Stomach smooth muscle (tissue), 2 donors: ENCODE measurements around the gene QDPR.
"Not testable (repeated sequence)": the region's sequence is repeated elsewhere in the genome, so short reads cannot be mapped to it uniquely, and the experiment has no call there.

Source experiments
- H3K27ac ChIP-seq: one replicate; pipeline ENCODE4 v1.7.0; 2013; ENCODE audit warnings: mild to moderate bottlenecking, low read length, inconsistent platforms
- H3K27me3 ChIP-seq, 2 donors: one replicate each; pipeline ENCODE4 v1.7.0; 2013; ENCODE audit warnings: low read length in 2 of 2; ENCODE audit not compliant: insufficient read depth in 2 of 2, control insufficient read depth in 1 of 2
- H3K36me3 ChIP-seq, 2 donors: one replicate each; pipeline ENCODE4 v1.7.0; 2013; ENCODE audit warnings: low read length in 2 of 2; ENCODE audit not compliant: control insufficient read depth in 2 of 2, insufficient read depth in 2 of 2
- H3K4me1 ChIP-seq: one replicate; pipeline ENCODE4 v1.7.0; 2013; ENCODE audit warnings: low read length; ENCODE audit not compliant: control insufficient read depth, insufficient read depth
- H3K4me3 ChIP-seq, 2 donors: one replicate each; pipeline ENCODE4 v1.7.0; 2013; ENCODE audit warnings: low read length in 2 of 2
- H3K9ac ChIP-seq, 2 donors: one replicate each; pipeline ENCODE4 v1.7.0; 2013; ENCODE audit warnings: low read length in 2 of 2, mild to moderate bottlenecking in 1 of 2
- H3K9me3 ChIP-seq, 2 donors: one replicate each; pipeline ENCODE4 v1.7.0; 2013; ENCODE audit warnings: low read length in 2 of 2; ENCODE audit not compliant: control insufficient read depth in 2 of 2
- donor health status: healthy.
- donor health status: Pancreatic carcinoma.

The QDPR gene

DNA sequence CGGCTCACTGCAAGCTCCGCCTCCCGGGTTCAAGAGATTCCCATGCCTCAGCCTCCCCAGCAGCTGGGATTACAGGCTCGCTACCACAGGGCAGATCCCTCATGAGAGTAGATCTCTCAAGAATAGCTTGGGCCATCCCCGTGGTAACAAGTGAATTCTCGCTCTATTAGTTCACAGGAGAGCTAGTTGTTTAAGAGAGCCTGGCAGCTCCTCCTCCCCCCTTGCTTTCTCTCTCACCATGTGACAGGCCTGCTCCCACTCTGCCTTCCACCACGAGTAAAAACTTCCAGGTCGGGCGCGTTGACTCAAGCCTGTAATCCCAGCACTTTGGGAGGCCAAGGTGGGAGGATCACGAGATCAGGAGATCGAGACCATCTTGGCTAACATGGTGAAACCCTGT, 34.8 kb upstream of the QDPR start:
- no peaks in the 10 kb centered on the region for H3K27me3 ChIP-seq
- no peak overlapping the region for H3K27ac ChIP-seq
- H3K9ac ChIP-seq: no peak overlapping the region
- H3K4me3 ChIP-seq: no peak overlapping the region
- H3K36me3 ChIP-seq: no peaks in the 10 kb centered on the region
- H3K4me1 ChIP-seq: no peaks in the 10 kb centered on the region
- H3K9me3 ChIP-seq: no peaks in the 10 kb centered on the region

DNA sequence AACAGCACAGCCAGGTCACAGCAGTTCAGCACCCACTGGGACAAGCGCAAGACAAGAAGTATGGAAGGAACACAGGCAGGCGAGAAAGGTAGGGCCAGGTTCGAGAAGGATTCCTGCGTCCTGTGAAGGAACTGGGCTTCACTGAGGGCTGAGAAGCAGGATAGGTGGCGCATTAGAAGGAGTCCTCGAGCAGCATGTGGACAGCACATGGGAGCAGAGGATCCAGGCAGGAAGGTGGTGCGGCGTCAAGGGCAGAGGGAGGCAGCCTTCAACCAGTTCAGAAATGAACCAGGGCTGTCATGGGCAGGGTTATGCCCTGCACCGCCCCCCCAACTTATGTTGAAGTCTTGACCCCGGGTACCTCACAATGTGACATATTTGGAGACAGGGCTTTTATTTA, 34.3 kb upstream of the QDPR start:
- Histone ChIP-seq H3K9ac (no peak overlapping the region), H3K27me3 (no peaks in the 10 kb centered on the region), H3K27ac (no peak overlapping the region), H3K4me3 (no peak overlapping the region), H3K36me3 (no peaks in the 10 kb centered on the region), H3K4me1 (no peaks in the 10 kb centered on the region), H3K9me3 (no peaks in the 10 kb centered on the region)

DNA sequence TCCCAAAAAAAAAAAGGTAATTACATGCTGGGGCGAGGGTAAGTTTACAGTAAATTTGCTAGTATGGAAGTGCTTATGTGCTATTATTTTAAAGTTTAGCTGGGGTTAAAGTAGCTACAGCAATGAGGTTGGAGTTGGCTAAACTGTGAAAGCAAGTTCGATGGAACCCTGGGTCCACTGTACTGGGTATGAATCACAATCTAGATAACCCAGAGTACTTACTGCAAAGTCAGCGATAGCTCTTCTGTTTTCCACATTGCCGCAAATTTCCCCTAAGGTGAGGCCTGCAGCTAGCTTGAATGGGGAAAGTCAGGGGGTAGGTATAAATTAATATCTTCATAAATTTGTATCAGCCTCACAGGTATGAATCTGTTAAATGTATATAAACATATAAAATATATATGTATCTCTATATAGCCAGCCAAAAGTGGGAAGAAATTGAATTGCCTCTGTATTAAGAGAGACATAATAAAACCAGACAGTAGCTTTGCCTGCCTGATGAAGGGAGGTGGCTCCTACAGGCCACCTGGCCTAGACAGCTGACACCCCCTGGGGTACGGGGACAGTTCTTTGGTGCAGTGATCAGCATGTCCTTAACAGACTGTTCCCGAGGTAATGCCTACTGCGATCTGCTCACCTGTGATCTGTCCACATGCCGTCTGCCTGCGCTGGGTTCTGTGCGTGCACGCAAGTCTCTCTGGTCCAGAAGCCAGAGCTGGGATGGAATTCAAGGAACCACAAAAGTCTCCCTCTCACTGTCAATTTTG, 33.7 kb upstream of the QDPR start:
- Histone ChIP-seq H3K9me3 (no peaks in the 10 kb centered on the region), H3K27ac (no peak overlapping the region), H3K9ac (no peak overlapping the region), H3K4me3 (no peak overlapping the region), H3K4me1 (no peaks in the 10 kb centered on the region), H3K36me3 (no peaks in the 10 kb centered on the region), H3K27me3 (no peaks in the 10 kb centered on the region)

DNA sequence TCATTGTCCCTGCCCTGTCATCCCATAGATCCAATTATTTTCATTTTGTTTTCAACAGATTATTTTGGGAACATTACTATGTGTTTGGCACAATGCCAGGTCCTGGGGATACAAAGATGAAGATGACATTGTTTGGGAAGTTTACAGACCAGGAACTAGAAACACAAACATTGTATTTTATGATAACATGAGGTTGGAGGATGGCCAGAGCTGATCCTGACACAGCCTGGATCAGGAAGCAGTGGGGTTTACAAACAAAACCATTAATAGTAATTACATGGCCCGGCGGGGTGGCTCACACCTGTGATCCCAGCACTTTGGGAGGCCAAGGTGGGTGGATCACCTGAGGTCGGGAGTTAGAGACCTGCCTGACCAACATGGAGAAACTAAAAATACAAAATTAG, 32.9 kb upstream of the QDPR start:
- Histone ChIP-seq H3K4me1 (no peaks in the 10 kb centered on the region), H3K9ac (no peak overlapping the region), H3K9me3 (no peaks in the 10 kb centered on the region), H3K27ac (no peak overlapping the region), H3K36me3 (no peaks in the 10 kb centered on the region), H3K4me3 (no peak overlapping the region), H3K27me3 (no peaks in the 10 kb centered on the region)

- Histone ChIP-seq H3K27me3 (no peaks in the 10 kb centered on the region), H3K36me3 (no peaks in the 10 kb centered on the region), H3K4me1 (no peaks in the 10 kb centered on the region), H3K9me3 (no peaks in the 10 kb centered on the region), H3K27ac (no peak overlapping the region), H3K9ac (no peak overlapping the region), H3K4me3 (no peak overlapping the region)
These were observed 32.3 kb upstream of the QDPR start for GRCh38 chr4:17544205-17544604.

DNA sequence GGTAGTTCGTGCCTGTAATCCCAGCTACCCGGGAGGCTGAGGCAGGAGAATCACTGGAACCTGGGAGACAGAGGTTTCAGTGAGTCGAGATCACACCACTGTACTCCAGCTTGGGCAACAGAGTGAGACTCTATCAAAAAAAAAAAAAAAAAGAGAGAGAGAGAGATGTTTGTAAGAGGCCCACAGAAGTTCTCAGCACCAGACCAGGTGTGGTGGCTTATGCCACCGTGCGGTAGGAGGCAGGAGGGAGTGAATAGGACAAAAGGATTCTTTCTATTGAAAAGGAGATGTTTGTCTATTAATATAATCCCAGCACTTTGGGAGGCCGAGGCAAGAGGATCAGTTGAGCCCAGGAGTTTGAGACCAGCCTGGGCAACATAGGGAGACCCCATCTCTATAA, 25.2 kb upstream of the QDPR start:
- H3K4me1 ChIP-seq, H3K27ac ChIP-seq, H3K27me3 ChIP-seq, H3K4me3 ChIP-seq, H3K9ac ChIP-seq, H3K9me3 ChIP-seq, H3K36me3 ChIP-seq: not testable (repeated sequence)

DNA sequence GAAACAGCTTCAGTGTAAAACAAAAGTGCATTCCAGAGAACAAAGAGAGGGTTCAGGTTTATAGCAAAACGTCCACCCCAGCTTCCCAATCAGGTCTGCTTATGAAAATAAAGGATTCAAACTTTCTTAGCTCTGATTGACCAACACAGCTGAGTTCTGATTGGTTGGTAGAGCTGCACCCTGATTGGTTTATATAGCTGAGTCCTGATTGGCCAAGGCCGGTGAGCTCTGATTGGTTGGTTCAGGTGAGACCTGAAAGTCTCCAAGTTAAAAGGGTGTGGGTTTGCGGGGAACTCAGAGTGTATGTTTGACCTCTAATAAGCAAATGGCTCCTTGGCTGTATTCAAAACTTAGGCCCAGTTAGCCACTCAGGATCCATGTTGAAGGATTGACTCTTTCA, 24.0 kb upstream of the QDPR start:
- Histone ChIP-seq H3K27ac (no peak overlapping the region), H3K9ac (no peak overlapping the region), H3K4me1 (no peaks in the 10 kb centered on the region), H3K9me3 (no peaks in the 10 kb centered on the region), H3K4me3 (no peak overlapping the region), H3K36me3 (no peaks in the 10 kb centered on the region), H3K27me3 (no peaks in the 10 kb centered on the region)

DNA sequence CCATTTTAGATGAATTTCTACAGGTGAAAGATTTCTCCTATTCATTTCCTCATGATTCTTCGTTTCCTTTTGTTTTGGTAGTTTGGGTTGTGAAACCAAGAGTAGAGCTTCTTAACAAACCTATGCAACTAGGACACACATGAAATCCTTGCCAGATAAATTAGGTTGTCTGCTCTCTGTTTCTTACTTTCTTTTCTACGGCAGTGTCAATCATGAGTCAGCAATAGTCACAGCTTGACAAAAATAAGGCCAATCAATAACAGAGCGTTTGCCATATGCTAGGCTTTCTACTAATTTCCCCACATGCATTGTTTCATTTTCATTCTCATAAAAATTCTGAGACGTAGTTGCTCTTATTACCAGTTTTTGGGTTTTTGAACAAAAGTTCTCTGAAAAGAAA, 23.4 kb upstream of the QDPR start:
- H3K9me3 ChIP-seq: no peaks in the 10 kb centered on the region
- H3K36me3 ChIP-seq: no peaks in the 10 kb centered on the region
- no peak overlapping the region for H3K9ac ChIP-seq
- H3K4me1 ChIP-seq: no peaks in the 10 kb centered on the region
- H3K4me3 ChIP-seq: no peak overlapping the region
- no peak overlapping the region for H3K27ac ChIP-seq
- H3K27me3 ChIP-seq: no peaks in the 10 kb centered on the region

DNA sequence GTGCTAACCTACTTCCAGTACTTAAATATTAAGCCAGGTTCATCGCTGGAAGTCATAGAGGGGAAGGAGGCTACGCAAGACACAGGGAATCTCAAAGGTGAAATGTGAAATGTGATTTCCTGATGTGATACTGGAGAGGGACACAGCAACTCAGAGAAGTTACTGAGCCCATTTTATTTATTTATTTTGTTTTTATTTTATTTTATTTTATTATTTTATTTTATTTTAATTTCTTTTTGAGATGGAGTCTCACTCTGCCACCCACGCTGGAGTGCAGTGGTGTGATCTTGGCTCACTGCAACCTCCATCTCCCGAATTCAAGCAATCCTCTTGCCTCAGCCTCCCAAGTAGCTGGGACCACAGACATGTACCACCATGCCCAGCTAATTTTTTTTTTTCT, 22.8 kb upstream of the QDPR start:
- H3K9me3 ChIP-seq: no peaks in the 10 kb centered on the region
- H3K4me3 ChIP-seq: no peak overlapping the region
- no peak overlapping the region for H3K9ac ChIP-seq
- H3K36me3 ChIP-seq: no peaks in the 10 kb centered on the region
- H3K27ac ChIP-seq: no peak overlapping the region
- no peaks in the 10 kb centered on the region for H3K27me3 ChIP-seq
- H3K4me1 ChIP-seq: no peaks in the 10 kb centered on the region

DNA sequence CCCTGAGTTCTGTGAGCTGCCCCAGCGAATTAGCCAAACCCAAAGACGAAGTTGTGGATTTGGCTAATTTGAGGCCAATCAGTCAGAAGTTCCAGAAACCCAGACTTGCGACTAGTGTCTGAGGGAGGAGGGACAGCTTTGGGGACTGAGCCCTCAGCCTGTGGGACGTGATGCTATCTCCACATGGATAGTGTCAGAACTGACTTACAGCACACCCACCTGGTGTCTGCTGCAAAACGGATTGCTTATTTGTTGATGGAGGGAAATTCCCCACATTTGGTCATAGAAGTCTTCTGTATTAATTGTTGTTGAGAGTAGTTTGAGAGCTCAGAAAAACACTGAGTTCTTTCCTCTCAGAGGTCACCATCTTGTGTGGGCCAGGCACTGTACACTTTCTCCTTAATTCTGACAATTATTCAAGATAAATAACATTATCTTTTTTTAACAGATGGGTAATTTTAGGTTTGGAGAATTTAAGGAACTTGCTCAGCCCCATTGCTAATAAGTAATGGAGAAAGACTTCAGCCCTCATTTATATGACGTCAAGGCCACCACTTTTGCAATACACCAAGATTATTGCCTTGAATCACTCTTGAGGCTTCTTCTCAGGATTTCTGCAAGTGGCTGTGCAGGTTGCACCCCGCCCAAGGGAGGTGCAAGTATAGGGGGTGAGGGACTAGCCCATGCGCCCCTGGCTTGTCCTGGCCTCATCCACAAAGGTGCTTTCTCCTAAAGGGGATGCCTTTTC, 19.8 kb upstream of the QDPR start:
- no peak overlapping the region for H3K27ac ChIP-seq
- no peak overlapping the region for H3K9ac ChIP-seq
- H3K36me3 ChIP-seq: no peaks in the 10 kb centered on the region
- no peaks in the 10 kb centered on the region for H3K9me3 ChIP-seq
- H3K4me1 ChIP-seq: no peaks in the 10 kb centered on the region
- peaks cover 0 to 8% of the 10 kb centered on the region in 2 donors for H3K27me3 ChIP-seq
- no peak overlapping the region for H3K4me3 ChIP-seq

GRCh38 chr4:17528551-17529165, 16.8 kb upstream of the QDPR start:
- Histone ChIP-seq H3K9me3 (no peaks in the 10 kb centered on the region), H3K9ac (no peak overlapping the region), H3K4me3 (no peak overlapping the region), H3K36me3 (no peaks in the 10 kb centered on the region), H3K27ac (no peak overlapping the region), H3K27me3 (peaks cover 0 to 8% of the 10 kb centered on the region in 2 donors), H3K4me1 (no peaks in the 10 kb centered on the region)
